ENCODE results near the gene SCYL1. TPM values are rescaled to one million over a fixed set of nuclear protein-coding genes. Genes with fewer than 3 reads are reported as not detected.
A peak's percentile ranks its signal among the peaks of the same experiment; 100 is the strongest.

The SCYL1 gene
- total RNA-seq, 2 experiments from 2014 or later = 57.4 to 60.7 TPM

- H3K4me3 ChIP-seq (ENCODE audit: low read length) = peak within 1 kb of the TSS; percentile 73
- CTCF ChIA-PET = interaction anchor here (1.1 to 5.1 kb wide), 10 partner anchors 10 to 117 kb away, joined by 3 to 40 read pairs (median 6); partner anchors contain the start of genes NEAT1 and SLC25A45
- Mint-ChIP-seq H3K4me1 (ENCODE audit: low read depth) (peaks cover 34% of the 10 kb centered on the region), H3K4me3 (no peak within 1 kb of the TSS), H3K9me3 (no peaks in the 10 kb centered on the region), H3K27ac (no peak within 1 kb of the TSS), H3K27me3 (no peaks in the 10 kb centered on the region), H3K36me3 (ENCODE audit: low read depth) (no peaks in the 10 kb centered on the region)
- no peaks in the 10 kb centered on the region for H3K27me3 ChIP-seq (ENCODE audit: control insufficient read depth in 1 of 2, insufficient read depth in 2 of 2, low read length in 2 of 2)
- peak; percentile 19 for ATAC-seq (ENCODE audit: poor library complexity)
- TF ChIP-seq CTCF (IDR thresholded peaks at IDR 0.05) = no peak
- POLR2A ChIA-PET = interaction anchor here (0.7 to 15.9 kb wide), 72 partner anchors 9 to 1937 kb away, joined by 3 to 3042 read pairs (median 6); partner anchors contain the start of genes CCDC85B, CDC42EP2, CFL1 and DPF2
- H3K36me3 ChIP-seq (ENCODE audit: insufficient read depth, low read length) = peaks cover 44% of the 10 kb centered on the region
- H3K4me1 ChIP-seq (ENCODE audit: insufficient read depth, low read length) = peaks cover 27% of the 10 kb centered on the region
- H3K9me3 ChIP-seq (ENCODE audit: control insufficient read depth in 1 of 2, insufficient read depth in 1 of 2, low read length in 2 of 2) = peaks cover 0 to 5% of the 10 kb centered on the region in 2 experiments
- intact Hi-C loops (cut with DNase I, micrococcal nuclease) = loop anchor here in 1 of 2 experiments (1.0 kb wide), 1 partner anchor 77 kb away; the partner anchor contains the start of gene NEAT1
- peak; percentile 89 to 99 (median 95) for DNase-seq
- H3K27ac ChIP-seq (ENCODE audit: low read depth in 1 of 2, low read length in 2 of 2) = peak within 1 kb of the TSS; percentile 96 to 99
Observed at GRCh38 chr11:65498977-65499712, 25.7 kb upstream of the SCYL1 start, which contains the start of gene MALAT1. TSS of gene MALAT1 (plus strand) at chr11:65499045.

DNA sequence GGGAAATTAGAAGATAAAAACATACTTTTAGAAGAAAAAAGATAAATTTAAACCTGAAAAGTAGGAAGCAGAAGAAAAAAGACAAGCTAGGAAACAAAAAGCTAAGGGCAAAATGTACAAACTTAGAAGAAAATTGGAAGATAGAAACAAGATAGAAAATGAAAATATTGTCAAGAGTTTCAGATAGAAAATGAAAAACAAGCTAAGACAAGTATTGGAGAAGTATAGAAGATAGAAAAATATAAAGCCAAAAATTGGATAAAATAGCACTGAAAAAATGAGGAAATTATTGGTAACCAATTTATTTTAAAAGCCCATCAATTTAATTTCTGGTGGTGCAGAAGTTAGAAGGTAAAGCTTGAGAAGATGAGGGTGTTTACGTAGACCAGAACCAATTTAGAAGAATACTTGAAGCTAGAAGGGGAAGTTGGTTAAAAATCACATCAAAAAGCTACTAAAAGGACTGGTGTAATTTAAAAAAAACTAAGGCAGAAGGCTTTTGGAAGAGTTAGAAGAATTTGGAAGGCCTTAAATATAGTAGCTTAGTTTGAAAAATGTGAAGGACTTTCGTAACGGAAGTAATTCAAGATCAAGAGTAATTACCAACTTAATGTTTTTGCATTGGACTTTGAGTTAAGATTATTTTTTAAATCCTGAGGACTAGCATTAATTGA, 25.0 kb upstream of the SCYL1 start:
- H3K27ac Mint-ChIP-seq = no peak overlapping the region
- DNase-seq (peak in 1 of 14 experiments; percentile 32), ATAC-seq (ENCODE audit: poor library complexity) (no peak)
- H3K36me3 Mint-ChIP-seq (ENCODE audit: low read depth) = no peaks in the 10 kb centered on the region
- no peaks in the 10 kb centered on the region for H3K9me3 Mint-ChIP-seq
- H3K27ac ChIP-seq (ENCODE audit: low read depth in 1 of 2, low read length in 2 of 2) = peak overlapping the region; percentile 96 to 99
- no peak for TF ChIP-seq CTCF (IDR thresholded peaks at IDR 0.05)
- ChIA-PET POLR2A (interaction anchor here (0.7 to 15.9 kb wide), 58 partner anchors 8 to 1936 kb away, joined by 3 to 3042 read pairs (median 7); partner anchors contain the start of genes CCDC85B, CDC42EP2, CFL1 and DPF2), CTCF (interaction anchor here (1.1 to 5.1 kb wide), 7 partner anchors 9 to 118 kb away, joined by 3 to 40 read pairs (median 14); partner anchors contain the start of gene SLC25A45)
- no peak overlapping the region for H3K4me3 Mint-ChIP-seq
- no peaks in the 10 kb centered on the region for H3K27me3 Mint-ChIP-seq
- peaks cover 34% of the 10 kb centered on the region for H3K4me1 ChIP-seq (ENCODE audit: insufficient read depth, low read length)
- peaks cover 51% of the 10 kb centered on the region for H3K36me3 ChIP-seq (ENCODE audit: insufficient read depth, low read length)
- H3K27me3 ChIP-seq (ENCODE audit: control insufficient read depth in 1 of 2, insufficient read depth in 2 of 2, low read length in 2 of 2) = no peaks in the 10 kb centered on the region
- intact Hi-C loops (cut with DNase I, micrococcal nuclease) = no loop called here
- peaks cover 0 to 9% of the 10 kb centered on the region in 2 experiments for H3K9me3 ChIP-seq (ENCODE audit: control insufficient read depth in 1 of 2, insufficient read depth in 1 of 2, low read length in 2 of 2)
- H3K4me1 Mint-ChIP-seq (ENCODE audit: low read depth) = peaks cover 35% of the 10 kb centered on the region
- peak overlapping the region; percentile 73 for H3K4me3 ChIP-seq (ENCODE audit: low read length)

All from CD4-positive, alpha-beta T cell (primary cell).